ENCODE data around the gene CFD.

The CFD gene

DNA sequence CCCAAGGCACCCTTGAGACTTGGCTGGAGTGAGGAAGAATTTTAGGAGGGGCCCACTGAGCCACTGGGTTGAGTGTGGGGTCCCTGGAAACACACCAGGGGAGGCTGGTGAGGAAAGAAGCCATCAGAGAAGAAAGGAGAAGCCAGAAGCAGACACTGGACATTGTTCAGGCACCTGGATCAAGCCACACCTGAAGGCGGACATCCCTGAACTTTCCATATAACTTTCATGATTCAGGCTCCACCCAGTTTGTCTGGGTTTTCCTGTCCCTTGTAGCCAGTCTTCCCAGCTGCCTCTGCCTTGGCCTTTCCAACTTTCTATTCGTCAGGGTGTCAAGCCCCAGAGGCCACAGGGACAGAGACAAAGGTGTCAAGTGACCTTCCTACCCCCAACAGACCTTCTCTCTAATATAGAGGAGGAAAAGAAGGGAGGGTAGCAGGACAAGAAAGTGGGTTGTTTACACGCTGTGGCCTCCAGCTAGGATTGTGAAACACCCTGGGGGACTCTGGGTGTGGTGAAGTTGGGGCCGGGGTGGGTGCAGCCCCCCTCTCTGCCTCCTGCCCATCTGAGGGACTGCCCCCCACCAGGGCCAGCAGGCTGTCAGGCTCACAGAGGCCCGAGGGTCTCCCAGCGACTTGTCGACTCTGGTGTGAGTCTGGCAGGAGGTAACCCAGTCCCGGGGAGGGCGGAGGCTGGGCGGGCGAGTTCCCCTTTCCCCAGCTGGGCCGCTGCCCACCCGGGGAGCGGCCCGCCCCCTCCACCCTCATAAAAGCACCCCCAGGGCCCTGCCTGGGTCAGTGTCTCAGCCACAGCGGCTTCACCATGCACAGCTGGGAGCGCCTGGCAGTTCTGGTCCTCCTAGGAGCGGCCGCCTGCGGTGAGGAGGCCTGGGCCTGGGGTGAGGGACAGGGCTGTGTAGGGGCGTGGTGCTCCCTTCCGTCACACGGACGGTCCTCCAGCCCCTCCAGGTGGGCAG, at the start of gene CFD:
CFD (plus strand) TSS at position 797 of the 976 bp plus-strand sequence; CDS start at position 823, 26 bp downstream.
- in situ Hi-C loops (cut with HindIII; ENCODE audit: low sequenced_read_pairs) = no loop called here
- no peak for DNase-seq (ENCODE audit: low read depth)
- peak within 1 kb of the TSS; percentile 32 for H3K4me3 ChIP-seq (ENCODE audit: low read depth, low read length)
- TF ChIP-seq, protein P1, sequence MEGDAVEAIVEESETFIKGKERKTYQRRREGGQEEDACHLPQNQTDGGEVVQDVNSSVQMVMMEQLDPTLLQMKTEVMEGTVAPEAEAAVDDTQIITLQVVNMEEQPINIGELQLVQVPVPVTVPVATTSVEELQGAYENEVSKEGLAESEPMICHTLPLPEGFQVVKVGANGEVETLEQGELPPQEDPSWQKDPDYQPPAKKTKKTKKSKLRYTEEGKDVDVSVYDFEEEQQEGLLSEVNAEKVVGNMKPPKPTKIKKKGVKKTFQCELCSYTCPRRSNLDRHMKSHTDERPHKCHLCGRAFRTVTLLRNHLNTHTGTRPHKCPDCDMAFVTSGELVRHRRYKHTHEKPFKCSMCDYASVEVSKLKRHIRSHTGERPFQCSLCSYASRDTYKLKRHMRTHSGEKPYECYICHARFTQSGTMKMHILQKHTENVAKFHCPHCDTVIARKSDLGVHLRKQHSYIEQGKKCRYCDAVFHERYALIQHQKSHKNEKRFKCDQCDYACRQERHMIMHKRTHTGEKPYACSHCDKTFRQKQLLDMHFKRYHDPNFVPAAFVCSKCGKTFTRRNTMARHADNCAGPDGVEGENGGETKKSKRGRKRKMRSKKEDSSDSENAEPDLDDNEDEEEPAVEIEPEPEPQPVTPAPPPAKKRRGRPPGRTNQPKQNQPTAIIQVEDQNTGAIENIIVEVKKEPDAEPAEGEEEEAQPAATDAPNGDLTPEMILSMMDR (IDR thresholded peaks at IDR 0.05; ENCODE audit: low read depth, low read length, missing control alignments) = no peak

DNA sequence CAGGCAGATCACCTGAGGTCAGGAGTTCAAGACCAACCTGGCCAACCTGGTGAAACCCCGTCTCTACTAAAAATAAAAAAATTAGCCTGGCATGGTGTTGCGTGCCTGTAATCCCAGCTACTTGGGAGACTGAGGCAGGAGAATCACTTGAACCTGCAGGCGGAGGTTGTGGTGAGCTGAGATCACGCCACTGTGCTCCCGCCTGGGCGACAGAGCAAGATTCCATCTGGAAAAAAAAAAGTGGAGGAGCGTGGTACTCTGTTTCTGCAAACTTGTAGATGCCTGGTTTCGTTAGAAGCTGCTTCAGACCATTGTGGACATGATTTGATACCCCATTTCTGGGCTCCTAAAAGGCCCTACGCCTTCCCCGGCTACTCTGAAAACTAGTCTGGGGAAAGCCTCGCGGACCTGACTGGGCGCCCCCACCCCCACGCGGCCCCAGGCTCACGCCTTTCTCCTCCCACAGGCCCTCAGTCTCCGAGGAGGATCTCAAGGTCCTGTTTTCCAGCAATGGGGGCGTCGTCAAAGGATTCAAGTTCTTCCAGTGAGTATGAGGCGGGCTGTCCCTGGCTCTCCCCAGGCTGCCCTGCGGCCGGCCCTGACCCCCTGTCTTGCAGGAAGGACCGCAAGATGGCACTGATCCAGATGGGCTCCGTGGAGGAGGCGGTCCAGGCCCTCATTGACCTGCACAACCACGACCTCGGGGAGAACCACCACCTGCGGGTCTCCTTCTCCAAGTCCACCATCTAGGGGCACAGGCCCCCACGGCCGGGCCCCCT, 49.2 kb upstream of the CFD start:
- in situ Hi-C loops (cut with HindIII; ENCODE audit: low sequenced_read_pairs) = no loop called here
- DNase-seq (ENCODE audit: low read depth) = no peak
- TF ChIP-seq, protein P1 (IDR thresholded peaks at IDR 0.05; ENCODE audit: low read depth, low read length, missing control alignments) = no peak
- no peak overlapping the region for H3K4me3 ChIP-seq (ENCODE audit: low read depth, low read length)

DNA sequence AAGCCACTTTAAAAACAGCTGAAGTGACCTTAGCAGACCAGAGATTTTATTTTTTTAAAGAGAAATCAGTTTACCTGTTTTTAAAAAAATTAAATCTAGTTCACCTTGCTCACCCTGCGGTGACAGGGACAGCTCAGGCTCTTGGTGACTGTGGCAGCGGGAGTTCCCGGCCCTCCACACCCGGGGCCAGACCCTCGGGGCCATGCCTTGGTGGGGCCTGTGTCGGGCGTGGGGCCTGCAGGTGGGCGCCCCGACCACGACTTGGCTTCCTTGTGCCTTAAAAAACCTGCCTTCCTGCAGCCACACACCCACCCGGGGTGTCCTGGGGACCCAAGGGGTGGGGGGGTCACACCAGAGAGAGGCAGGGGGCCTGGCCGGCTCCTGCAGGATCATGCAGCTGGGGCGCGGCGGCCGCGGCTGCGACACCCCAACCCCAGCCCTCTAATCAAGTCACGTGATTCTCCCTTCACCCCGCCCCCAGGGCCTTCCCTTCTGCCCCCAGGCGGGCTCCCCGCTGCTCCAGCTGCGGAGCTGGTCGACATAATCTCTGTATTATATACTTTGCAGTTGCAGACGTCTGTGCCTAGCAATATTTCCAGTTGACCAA, 48.5 kb upstream of the CFD start:
- TF ChIP-seq, protein P1 (IDR thresholded peaks at IDR 0.05; ENCODE audit: low read depth, low read length, missing control alignments) = no peak
- in situ Hi-C loops (cut with HindIII; ENCODE audit: low sequenced_read_pairs) = no loop called here
- no peak for DNase-seq (ENCODE audit: low read depth)
- no peak overlapping the region for H3K4me3 ChIP-seq (ENCODE audit: low read depth, low read length)

DNA sequence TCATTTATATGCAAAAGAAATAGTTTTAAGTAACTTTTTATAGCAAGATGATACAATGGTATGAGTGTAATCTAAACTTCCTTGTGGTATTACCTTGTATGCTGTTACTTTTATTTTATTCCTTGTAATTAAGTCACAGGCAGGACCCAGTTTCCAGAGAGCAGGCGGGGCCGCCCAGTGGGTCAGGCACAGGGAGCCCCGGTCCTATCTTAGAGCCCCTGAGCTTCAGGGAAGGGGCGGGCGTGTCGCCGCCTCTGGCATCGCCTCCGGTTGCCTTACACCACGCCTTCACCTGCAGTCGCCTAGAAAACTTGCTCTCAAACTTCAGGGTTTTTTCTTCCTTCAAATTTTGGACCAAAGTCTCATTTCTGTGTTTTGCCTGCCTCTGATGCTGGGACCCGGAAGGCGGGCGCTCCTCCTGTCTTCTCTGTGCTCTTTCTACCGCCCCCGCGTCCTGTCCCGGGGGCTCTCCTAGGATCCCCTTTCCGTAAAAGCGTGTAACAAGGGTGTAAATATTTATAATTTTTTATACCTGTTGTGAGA, 47.9 kb upstream of the CFD start:
- in situ Hi-C loops (cut with HindIII; ENCODE audit: low sequenced_read_pairs) = no loop called here
- no peak overlapping the region for H3K4me3 ChIP-seq (ENCODE audit: low read depth, low read length)
- DNase-seq (ENCODE audit: low read depth) = no peak
- TF ChIP-seq, protein P1 (IDR thresholded peaks at IDR 0.05; ENCODE audit: low read depth, low read length, missing control alignments) = no peak

DNA sequence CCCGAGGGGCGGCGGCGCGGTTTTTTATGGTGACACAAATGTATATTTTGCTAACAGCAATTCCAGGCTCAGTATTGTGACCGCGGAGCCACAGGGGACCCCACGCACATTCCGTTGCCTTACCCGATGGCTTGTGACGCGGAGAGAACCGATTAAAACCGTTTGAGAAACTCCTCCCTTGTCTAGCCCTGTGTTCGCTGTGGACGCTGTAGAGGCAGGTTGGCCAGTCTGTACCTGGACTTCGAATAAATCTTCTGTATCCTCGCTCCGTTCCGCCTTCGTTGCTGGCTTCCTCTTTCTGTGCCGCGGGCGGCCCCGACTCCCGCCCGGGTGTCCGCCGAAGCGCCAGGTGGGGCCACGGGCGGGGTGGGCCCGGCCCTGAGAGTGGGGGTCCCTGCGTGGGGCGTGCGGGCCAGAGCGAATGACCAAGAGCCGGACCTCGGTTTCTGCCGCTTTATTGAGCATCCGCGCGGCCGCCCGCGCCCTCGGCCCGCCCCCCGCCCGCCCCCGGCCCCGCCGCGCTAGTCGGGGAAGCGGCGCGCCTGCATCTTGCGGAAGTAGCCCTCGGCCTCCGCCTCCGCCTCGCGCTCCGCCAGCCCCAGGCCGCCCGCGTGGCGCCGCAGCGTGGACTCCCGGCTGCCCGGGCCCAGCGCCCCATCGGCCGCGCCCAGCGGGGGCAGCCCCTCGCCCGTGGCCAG, 47.3 kb upstream of the CFD start:
- in situ Hi-C loops (cut with HindIII; ENCODE audit: low sequenced_read_pairs) = no loop called here
- no peak overlapping the region for H3K4me3 ChIP-seq (ENCODE audit: low read depth, low read length)
- no peak for DNase-seq (ENCODE audit: low read depth)
- TF ChIP-seq, protein P1 (IDR thresholded peaks at IDR 0.05; ENCODE audit: low read depth, low read length, missing control alignments) = no peak
